HG02623 (cell line): ENCODE results near the gene CPSF6.
"Not testable (repeated sequence)": the region's sequence is repeated elsewhere in the genome, so short reads cannot be mapped to it uniquely, and the experiment has no call there.

ENCODE experiments used
- ATAC-seq: cut with Tn5 transposase; IDR thresholded peaks from one replicate; pipeline ENCODE4 v1.9.1; 2021; ENCODE audit warnings: moderate library complexity; ENCODE audit not compliant: unreplicated experiment

The CPSF6 gene, protein sequence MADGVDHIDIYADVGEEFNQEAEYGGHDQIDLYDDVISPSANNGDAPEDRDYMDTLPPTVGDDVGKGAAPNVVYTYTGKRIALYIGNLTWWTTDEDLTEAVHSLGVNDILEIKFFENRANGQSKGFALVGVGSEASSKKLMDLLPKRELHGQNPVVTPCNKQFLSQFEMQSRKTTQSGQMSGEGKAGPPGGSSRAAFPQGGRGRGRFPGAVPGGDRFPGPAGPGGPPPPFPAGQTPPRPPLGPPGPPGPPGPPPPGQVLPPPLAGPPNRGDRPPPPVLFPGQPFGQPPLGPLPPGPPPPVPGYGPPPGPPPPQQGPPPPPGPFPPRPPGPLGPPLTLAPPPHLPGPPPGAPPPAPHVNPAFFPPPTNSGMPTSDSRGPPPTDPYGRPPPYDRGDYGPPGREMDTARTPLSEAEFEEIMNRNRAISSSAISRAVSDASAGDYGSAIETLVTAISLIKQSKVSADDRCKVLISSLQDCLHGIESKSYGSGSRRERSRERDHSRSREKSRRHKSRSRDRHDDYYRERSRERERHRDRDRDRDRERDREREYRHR

DNA sequence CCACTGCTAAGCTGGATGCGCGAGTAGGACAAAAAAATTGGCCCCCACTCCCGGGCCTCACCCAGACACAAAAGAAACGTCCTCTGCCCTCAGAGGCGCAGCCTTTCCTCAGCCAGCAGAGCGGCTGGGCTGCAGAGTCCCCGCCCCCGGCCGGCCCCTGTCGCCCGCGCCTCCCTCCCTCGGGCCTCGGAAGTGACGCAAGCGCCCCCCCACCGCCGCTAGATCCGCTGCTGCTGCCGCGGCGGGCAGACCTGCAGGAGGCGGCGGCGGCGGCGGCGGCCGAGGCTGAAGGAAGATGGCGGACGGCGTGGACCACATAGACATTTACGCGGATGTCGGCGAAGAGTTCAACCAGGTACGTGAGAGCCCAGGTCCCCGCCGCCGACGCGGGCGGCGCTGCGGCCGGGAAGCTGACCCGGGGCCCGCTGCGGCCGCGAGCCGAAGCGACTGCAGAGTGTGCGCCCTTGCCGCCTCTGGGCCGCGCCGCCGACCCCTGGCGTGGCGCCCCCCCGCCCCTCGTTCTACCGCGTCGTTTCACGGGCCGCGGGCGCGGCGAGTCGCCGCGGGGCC lies at the start of gene CPSF6:
CPSF6 (plus strand) TSS at position 218 of the 570 bp plus-strand sequence; CDS start at position 296, 78 bp downstream.
- peak; percentile 87 for ATAC-seq

DNA sequence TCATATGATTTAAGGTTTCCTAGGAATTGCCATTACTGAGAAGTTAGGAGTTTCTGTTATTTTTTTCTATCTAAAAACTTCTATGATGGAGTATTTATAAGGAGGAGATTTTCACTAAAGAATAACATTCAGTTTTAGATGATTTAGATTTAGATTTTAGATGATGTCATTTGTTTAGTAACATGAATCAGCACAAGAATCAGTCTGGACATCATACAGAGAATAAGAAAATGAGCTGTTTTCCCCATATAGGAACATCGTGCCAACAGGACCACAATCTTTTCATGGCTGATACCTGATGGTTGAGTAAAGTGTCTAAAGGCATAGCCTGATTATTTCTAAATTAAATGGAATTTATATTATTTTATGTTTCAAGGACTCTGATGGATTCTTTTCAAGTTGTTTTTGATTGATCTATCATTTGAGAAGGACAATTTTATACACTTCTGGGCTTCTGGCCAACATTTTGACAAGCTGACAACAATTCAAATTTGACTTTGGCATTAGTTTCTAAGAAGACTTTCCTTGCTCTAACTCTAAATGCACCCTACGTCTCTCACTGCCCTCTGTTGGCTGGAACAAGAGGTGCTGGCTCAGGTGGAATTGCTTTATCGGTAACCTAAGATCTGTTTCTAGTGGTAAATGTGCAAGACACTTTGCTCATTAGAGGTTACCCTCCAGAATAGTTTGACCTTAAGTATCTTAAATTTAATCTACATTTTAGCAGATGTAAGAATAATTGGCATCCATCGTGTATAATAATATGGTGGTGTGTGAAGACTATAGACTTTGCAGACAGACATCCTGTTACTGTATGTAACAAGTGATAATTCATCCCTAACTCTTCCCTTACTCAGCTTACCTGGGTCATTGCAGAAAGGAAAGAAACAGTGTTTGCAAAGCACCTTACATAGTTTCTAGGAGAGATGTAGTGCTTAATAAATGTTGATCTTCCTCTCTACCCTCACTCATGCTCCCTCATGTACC lies 42.8 kb upstream of the CPSF6 start:
- ATAC-seq: no peak

DNA sequence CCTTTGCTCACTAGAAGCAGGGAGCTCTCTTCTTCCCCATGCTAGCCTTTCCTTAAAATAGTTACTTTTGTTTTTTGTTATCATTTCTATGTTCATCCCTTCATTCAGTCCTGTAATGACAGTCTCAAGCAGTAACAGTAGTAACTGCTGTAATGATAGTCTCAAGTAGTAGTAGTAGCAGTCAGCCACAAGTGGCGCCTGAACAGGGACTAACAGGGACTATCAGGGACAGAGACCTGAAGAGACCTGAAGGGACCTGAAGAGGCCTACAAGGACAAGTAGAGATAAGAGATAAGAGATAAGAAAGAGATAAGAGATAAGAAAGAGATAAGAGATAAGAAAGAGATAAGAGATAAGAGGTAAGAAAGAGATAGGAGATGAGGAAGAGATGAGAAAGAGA lies 39.4 kb upstream of the CPSF6 start:
- ATAC-seq: not testable (repeated sequence)

- no peak for ATAC-seq
Observed at GRCh38 chr12:69204191-69204590, 35.2 kb upstream of the CPSF6 start.

GRCh38 chr12:69210661-69211060 lies 28.7 kb upstream of the CPSF6 start:
- ATAC-seq: no peak

- ATAC-seq: no peak
Observed at GRCh38 chr12:69211160-69211559, 28.2 kb upstream of the CPSF6 start.

- no peak for ATAC-seq
Observed at GRCh38 chr12:69214169-69214568, 25.2 kb upstream of the CPSF6 start.

GRCh38 chr12:69225251-69225910 lies 14.0 kb upstream of the CPSF6 start:
- ATAC-seq: no peak

DNA sequence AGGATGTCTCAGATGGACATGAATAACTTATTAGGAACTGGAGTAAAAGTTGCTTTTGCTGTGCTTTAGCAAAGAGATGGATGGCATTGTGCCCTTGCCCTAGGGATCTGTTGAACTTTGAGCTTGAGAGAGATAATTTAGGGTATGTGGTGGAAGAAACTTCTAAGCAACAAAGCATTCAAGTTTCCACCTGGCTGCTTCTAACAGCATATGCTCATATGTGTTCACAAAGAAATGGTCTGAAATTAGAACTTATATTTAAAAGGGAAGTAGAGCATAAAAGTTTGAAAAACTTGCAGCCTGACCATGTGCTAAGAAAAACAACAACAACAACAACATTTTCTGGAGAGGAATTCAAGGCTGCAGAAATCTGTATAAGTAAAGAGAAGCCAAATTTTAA lies 7.9 kb upstream of the CPSF6 start:
- no peak for ATAC-seq

DNA sequence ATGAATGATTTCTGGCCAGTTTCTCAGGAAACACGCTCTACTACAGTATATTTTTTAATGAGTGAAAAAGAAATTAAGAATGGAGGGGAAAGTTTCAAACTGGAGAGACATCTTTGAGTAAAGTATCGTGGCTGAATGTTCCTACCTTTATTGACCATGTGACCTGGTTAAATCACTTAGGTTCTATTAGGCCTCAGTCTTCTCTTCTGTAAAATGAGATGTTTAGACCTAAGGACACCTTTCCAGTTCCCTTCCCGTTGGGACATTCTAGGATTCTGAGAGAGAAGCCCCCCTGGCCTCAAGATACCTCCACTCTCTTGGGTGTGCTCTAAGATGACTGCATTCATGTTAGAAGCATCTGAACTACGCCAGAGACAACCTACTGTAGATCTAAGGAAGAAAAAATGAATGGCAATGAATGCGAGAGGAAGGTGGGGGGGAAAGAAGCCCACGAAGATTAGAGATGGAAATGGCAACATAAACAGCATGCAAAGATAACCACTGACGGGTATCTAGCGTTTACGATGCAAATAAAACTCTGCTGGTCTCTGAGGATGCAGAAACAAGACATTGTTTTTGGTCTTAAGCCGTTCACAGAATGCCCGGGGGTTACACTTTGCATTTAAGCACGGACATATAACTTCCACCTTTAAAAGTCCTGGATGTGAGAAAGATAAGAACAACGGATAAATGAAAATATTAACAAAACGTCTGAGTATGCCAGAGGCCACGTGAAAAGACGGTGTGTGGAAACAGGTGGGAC lies 599 bp upstream of the CPSF6 start:
- no peak for ATAC-seq

DNA sequence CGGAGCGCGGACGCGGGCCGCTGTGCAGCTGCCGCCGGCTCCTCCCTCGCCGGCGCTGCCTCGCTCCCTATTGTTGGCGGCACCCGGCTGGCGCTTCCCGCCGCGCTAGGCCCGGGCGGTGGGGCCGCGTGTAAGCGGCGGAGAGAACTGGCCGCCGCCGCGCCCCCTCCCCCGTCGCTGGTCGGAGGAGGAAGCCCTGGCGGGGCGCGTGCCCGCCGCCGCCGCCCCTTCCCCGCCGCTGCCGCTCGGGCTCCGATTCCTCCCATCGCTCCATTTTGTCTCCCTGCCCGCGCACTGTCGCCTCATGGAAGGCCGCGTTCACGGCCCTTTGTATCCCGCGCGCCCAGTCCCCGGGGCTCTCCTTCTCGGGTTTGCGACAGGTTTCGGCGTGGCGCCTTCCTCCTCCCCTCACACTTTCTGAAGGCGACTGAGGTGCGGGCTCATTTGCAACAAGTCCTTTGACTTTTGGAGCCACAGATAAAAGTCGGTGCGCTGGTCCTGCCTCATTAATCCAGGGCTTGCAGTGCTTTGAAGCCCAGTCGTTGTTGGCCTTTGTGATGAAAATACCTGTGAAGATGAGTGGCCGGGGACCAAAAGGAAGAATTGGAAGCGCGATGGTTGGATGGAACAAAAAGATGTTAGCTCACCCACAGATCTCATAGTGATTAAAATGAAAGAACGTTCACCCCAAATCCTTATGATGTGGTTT lies 707 bp downstream of the CPSF6 start:
- peak; percentile 28 for ATAC-seq

GRCh38 chr12:69240631-69240995 lies 1.2 kb downstream of the CPSF6 start:
- no peak for ATAC-seq

DNA sequence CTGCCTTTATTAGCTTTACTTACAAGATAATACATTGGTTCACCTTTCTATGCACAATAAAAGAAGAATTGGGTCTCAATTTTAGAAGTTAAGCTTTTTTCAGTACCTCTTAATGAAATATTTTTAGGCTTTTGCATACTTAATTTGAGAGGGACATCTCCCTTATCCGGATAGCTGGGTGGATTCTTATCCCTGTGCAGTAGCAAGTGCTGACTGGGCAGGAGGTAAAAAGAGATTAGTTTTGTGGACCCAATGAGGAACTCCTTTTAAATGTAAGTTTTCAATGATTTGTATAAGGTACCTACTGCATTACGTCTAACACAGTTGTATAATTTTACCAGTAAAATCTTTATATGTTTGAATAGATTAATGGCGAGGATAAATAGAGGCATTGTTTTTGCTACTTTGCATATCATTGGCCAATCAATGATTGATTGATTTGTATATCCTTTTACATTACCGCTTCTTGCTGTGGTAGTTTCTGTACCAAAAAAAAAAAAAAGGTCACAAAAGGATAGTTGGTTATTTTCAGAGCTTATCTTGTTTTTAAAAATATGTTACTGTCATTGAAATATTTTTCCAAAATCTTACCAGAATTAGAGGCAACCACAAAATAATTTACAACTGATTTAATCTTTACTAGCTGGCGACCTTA lies 2.2 kb downstream of the CPSF6 start:
- ATAC-seq: no peak

DNA sequence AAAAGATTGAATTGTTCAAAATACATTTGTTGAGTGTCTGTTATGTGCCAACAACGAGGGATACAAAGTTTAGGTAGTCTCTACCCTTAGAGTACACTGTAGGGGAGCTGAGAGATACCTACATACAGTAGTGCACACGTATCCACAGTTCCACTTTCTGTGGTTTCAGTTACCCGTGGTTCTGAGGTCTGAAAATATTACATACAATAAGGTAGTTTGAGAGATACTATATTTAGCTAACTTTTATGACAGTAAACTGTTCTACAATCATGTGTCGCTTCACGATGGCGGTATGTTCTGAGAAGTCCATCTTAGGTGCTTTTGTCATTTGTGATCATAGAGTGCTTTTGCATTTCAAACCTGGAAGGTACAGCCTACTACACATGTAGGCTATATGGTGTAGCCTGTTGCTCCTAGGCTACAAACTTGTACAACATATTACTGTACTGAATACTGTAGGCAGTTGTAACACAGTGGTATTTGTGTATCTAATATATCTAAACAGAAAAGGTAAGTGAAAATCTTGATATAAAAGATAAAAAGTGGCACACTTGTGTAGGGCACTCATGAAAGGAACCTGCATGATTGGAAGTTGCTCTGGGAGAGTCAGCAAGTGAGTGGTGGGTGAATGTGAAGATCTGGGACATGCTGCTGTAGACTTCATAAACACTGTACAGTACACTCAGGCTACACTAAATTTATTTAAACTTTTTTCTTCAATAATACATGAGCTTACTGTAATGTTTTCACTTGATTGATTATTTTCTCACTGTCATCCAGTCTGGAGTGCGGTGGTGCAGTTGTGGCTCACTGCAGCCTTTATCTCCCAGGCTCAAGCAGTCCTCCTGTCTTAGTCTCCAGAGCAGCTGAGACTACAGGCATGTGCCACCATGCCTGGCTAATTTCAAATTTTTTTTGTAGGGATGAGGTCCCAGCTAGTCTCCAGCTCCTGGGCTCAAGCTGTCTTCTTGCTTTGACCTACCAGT lies 4.0 kb downstream of the CPSF6 start:
- peak; percentile 36 for ATAC-seq

GRCh38 chr12:69247268-69248018 lies 8.1 kb downstream of the CPSF6 start:
- no peak for ATAC-seq

DNA sequence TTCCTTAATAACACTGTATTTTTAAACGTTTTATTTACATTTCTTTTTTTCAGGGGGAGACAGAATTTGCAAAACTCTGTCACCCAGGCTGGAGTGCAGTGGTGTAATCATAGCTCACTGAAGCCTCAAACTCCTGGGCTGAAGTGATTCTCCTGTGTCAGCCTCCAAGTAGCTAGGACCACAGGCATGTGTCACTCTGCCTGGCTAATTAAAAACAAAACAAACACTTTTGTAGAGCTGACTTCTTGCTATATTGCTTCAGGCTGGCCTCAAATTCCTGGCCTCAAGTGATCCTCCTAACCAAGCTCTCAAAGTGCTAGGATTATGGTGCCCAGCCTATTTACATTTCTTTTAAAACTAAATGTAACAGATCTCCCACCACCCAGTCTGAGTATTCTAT lies 12.7 kb downstream of the CPSF6 start:
- no peak for ATAC-seq

- ATAC-seq: peak; percentile 52
Observed at GRCh38 chr12:69254046-69254445, 14.7 kb downstream of the CPSF6 start.
